ENCODE results near the gene ASIC1.

ASIC1 gene

GRCh38 chr12:50085615-50086072 is 28.2 kb downstream of the ASIC1 start:
- DNase-seq: no peak

- no peak for DNase-seq
Measured at GRCh38 chr12:50086148-50086547, 28.8 kb downstream of the ASIC1 start.

- no peak for DNase-seq
Measured at GRCh38 chr12:50087151-50087550, 29.8 kb downstream of the ASIC1 start.

- DNase-seq: no peak
Measured at GRCh38 chr12:50087995-50088394, 30.6 kb downstream of the ASIC1 start.

- DNase-seq: peak in 1 of 2 donors; percentile 69
Measured at GRCh38 chr12:50088577-50089335, 31.4 kb downstream of the ASIC1 start.

- no peak for DNase-seq
Measured at GRCh38 chr12:50089730-50090129, 32.3 kb downstream of the ASIC1 start.

- no peak for DNase-seq
Measured at GRCh38 chr12:50090391-50090790, 33.0 kb downstream of the ASIC1 start.

- DNase-seq: no peak
Measured at GRCh38 chr12:50097952-50098351, 40.6 kb downstream of the ASIC1 start.

- DNase-seq: no peak
Measured at GRCh38 chr12:50099302-50100008, 42.1 kb downstream of the ASIC1 start.

- DNase-seq: no peak
Measured at GRCh38 chr12:50100561-50100960, 43.2 kb downstream of the ASIC1 start.

- peak; percentile 28 to 35 for DNase-seq
Measured at GRCh38 chr12:50101663-50102062, 44.3 kb downstream of the ASIC1 start.

GRCh38 chr12:50102131-50102531 is 44.7 kb downstream of the ASIC1 start:
- no peak for DNase-seq

GRCh38 chr12:50102646-50103309 is 45.4 kb downstream of the ASIC1 start:
- DNase-seq: peak; percentile 16 to 81

- DNase-seq: no peak
Measured at GRCh38 chr12:50103351-50103750, 46.0 kb downstream of the ASIC1 start.

GRCh38 chr12:50103767-50104321 is 46.4 kb downstream of the ASIC1 start, which contains the start of gene GPD1:
Gene GPD1 (plus strand): TSS chr12:50104008. CDS start chr12:50104051, 43 bp downstream.
- peak; percentile 22 to 43 for DNase-seq

- peak in 1 of 2 donors; percentile 40 for DNase-seq
Measured at GRCh38 chr12:50104417-50105366, 47.3 kb downstream of the ASIC1 start.

GRCh38 chr12:50105913-50106450 is 48.6 kb downstream of the ASIC1 start:
- no peak for DNase-seq

GRCh38 chr12:50106907-50107306 is 49.5 kb downstream of the ASIC1 start:
- DNase-seq: no peak

GRCh38 chr12:50107416-50108268 is 50.2 kb downstream of the ASIC1 start:
- DNase-seq: no peak

GRCh38 chr12:50109319-50109718 is 51.9 kb downstream of the ASIC1 start:
- DNase-seq: no peak

All from inflammatory macrophage treated with lipopolysaccharide for 1 hour (primary cell).